Measurements from ENCODE around the gene LMCD1. TPM values are rescaled to one million over a fixed set of nuclear protein-coding genes. Genes with fewer than 3 reads are reported as not detected.
A peak's percentile ranks its signal among the peaks of the same experiment; 100 is the strongest.

Gene LMCD1
- total and polyA plus RNA-seq, 2 of the 4 experiments (the other 2 are of a cell fraction), result 50.0 to 53.8 TPM

DNA sequence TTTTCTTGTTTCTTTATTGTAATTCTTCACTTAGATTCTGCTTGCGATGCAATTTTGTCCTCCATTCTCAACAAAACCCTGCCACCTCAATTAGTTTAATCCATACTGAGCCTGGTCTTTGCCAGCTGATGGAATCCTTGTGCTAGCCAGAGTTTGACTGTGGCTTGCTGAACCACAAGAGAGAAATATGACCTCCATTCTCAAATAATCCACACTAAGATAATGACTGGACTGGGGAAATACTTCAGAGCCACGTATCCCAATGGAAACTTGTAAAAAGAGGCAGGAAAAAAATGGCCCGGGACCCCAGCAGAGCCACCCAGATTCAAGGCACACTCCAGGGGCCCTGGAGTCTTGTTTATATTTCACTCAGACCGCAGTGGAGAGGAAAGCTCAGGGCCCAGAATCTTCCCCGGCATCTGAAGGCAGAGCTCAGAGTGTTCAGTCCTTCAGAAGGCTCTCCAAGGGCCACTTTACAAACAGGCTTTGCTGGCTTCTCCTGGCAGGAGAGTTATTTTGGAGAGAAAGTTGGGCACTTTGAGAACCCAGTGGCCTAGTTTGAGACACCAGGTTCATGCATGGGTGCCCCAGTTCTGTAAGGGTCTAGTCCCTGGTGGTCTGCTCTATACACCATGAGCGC lies 80.3 kb downstream of the LMCD1 start:
- Histone ChIP-seq H3K36me3 (ENCODE audit: control insufficient read depth, insufficient read depth, low read length) (no peaks in the 10 kb centered on the region), H2BK120ac (ENCODE audit: low read depth, low read length) (peak overlapping the region; percentile 42), H3K18ac (ENCODE audit: low read depth, low read length) (peak overlapping the region; percentile 46), H2AFZ (replicated peaks; ENCODE audit: low read length, poor library complexity) (no peak overlapping the region), H3K27ac (ENCODE audit: insufficient read depth, low read length) (no peak overlapping the region; the same call in 1 of the 2 replicates), H4K91ac (ENCODE audit: insufficient read depth, low read depth, low read length) (no peak overlapping the region), H3K23ac (ENCODE audit: low read depth, low read length) (no peak overlapping the region; the same call in 1 of the 2 replicates), H3K9me3 (ENCODE audit: control insufficient read depth, insufficient read depth, low read length) (no peaks in the 10 kb centered on the region), H2BK15ac (ENCODE audit: low read depth, low read length) (no peak overlapping the region), H2AK9ac (replicated peaks; ENCODE audit: low read depth, low read length, poor library complexity) (no peak overlapping the region), H2AK5ac (ENCODE audit: low read depth, low read length) (no peak overlapping the region), H3K4me2 (ENCODE audit: low read depth, low read length) (no peak overlapping the region), H4K8ac (ENCODE audit: low read depth in 2 of 2, low read length in 2 of 2) (no peak overlapping the region), H3K4me3 (ENCODE audit: insufficient read depth, low read depth, low read length) (no peak overlapping the region), H4K20me1 (ENCODE audit: insufficient read depth, low read length) (peaks cover 2% of the 10 kb centered on the region; the same call in 1 of the 2 replicates), H3K79me1 (ENCODE audit: low read depth in 1 of 2, low read length in 2 of 2) (no peaks in the 10 kb centered on the region), H2BK5ac (ENCODE audit: low read depth, low read length, poor library complexity, severe bottlenecking) (no peak overlapping the region), H3K14ac (replicated peaks; ENCODE audit: low read depth, low read length) (no peak overlapping the region; the same call in 1 of the 2 replicates), H3K4me1 (ENCODE audit: control insufficient read depth, insufficient read depth, low read length) (peaks cover 16% of the 10 kb centered on the region), H3K56ac (ENCODE audit: extremely low read depth, insufficient read depth, low read length) (no peak overlapping the region; the same call in 1 of the 2 replicates), H3K4ac (ENCODE audit: low read depth, low read length) (peak overlapping the region; percentile 53; the same call in 1 of the 2 replicates), H2BK20ac (ENCODE audit: low read depth, low read length) (peak overlapping the region; percentile 59; the same call in 1 of the 2 replicates), H3K9me1 (ENCODE audit: insufficient read depth, low read length) (peaks cover 8% of the 10 kb centered on the region), H3K27me3 (ENCODE audit: control insufficient read depth, insufficient read depth, low read length) (no peaks in the 10 kb centered on the region), H4K5ac (ENCODE audit: low read depth, low read length) (peak overlapping the region; percentile 51), H3K9ac (ENCODE audit: low read depth, low read length) (no peak overlapping the region)
- TF ChIP-seq, protein P1, sequence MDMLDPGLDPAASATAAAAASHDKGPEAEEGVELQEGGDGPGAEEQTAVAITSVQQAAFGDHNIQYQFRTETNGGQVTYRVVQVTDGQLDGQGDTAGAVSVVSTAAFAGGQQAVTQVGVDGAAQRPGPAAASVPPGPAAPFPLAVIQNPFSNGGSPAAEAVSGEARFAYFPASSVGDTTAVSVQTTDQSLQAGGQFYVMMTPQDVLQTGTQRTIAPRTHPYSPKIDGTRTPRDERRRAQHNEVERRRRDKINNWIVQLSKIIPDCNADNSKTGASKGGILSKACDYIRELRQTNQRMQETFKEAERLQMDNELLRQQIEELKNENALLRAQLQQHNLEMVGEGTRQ (IDR thresholded peaks at IDR 0.05; ENCODE audit: low read depth, low read length), result no peak
- no peak for TF ChIP-seq POLR2A (IDR thresholded peaks at IDR 0.05; ENCODE audit: low read depth, low read length)
- BruUV-seq (replicated peaks), result no TSS peak
- WGBS, 2 experiments (ENCODE audit: extremely low coverage in 2 of 2, insufficient read length in 1 of 2), result 58% methylated on average over 2 of the region's 6 CpGs; no CpG with 5 or more reads in 1 of the 2 experiments
- DNase-seq (peak; percentile 26), ATAC-seq (ENCODE audit: low read depth) (no peak)
- in situ Hi-C loops (cut with MboI; ENCODE audit: low sequenced_read_pairs), result no loop called here
- ChIA-PET POLR2A (ENCODE audit: unreplicated experiment) (interaction anchor here (0.7 kb wide), 1 partner anchor 11 kb away, joined by 3 read pairs; no protein-coding TSS in a partner anchor), CTCF (interaction anchor here (0.6 kb wide), 1 partner anchor 90 kb away, joined by 5 read pairs; no protein-coding TSS in a partner anchor)
- intact Hi-C loops (cut with micrococcal nuclease), result no loop called here
- dilution Hi-C loops (cut with HindIII; ENCODE audit: low sequenced_read_pairs, unreplicated experiment), result no loop called here

Measured in IMR-90 (cell line).